ENCODE data around the gene RASD2.

The RASD2 gene

GRCh38 chr22:35587447-35587870 is 46.8 kb downstream of the RASD2 start:
- no peak for DNase-seq

- DNase-seq = no peak
These were observed 47.3 kb downstream of the RASD2 start for GRCh38 chr22:35587896-35588295.

GRCh38 chr22:35589071-35589755 is 48.6 kb downstream of the RASD2 start:
- DNase-seq = peak; percentile 98

- no peak for DNase-seq
These were observed 49.1 kb downstream of the RASD2 start for GRCh38 chr22:35589756-35590093.

- DNase-seq = no peak
These were observed 50.1 kb downstream of the RASD2 start for GRCh38 chr22:35590634-35591295.

GRCh38 chr22:35591714-35592417 is 51.2 kb downstream of the RASD2 start:
- DNase-seq = no peak

GRCh38 chr22:35592418-35592967 is 51.9 kb downstream of the RASD2 start:
- DNase-seq = no peak

- peak; percentile 26 for DNase-seq
These were observed 52.6 kb downstream of the RASD2 start for GRCh38 chr22:35593071-35593890.

GRCh38 chr22:35593891-35594470 is 53.4 kb downstream of the RASD2 start:
- DNase-seq = no peak

- no peak for DNase-seq
These were observed 54.1 kb downstream of the RASD2 start for GRCh38 chr22:35594686-35595085.

- DNase-seq = no peak
These were observed 56.2 kb downstream of the RASD2 start for GRCh38 chr22:35596821-35597220.

- no peak for DNase-seq
These were observed 57.2 kb downstream of the RASD2 start for GRCh38 chr22:35597692-35598395.

GRCh38 chr22:35598396-35598710 is 57.7 kb downstream of the RASD2 start:
- DNase-seq = no peak

- DNase-seq = peak; percentile 19
These were observed 58.7 kb downstream of the RASD2 start for GRCh38 chr22:35599364-35599763.

- DNase-seq = peak; percentile 83
These were observed 59.8 kb downstream of the RASD2 start for GRCh38 chr22:35600476-35600875.

GRCh38 chr22:35601013-35601580 is 60.5 kb downstream of the RASD2 start:
- DNase-seq = no peak

GRCh38 chr22:35601743-35602615 is 61.3 kb downstream of the RASD2 start:
- DNase-seq = peak; percentile 98

Measured in inflammatory macrophage treated with lipopolysaccharide for 4 hours (primary cell).